RWPE2 (cell line): ENCODE data around the gene KCNK7.

Experiments used
- ATAC-seq: fragments of 200-7000 bp; cut with Tn5 transposase; 3 replicates; pipeline ENCODE4 v1.9.1; 2021; ENCODE audit warnings: low read depth
- DNase-seq: peaks from one replicate; pipeline ENCODE4 v3.0.0-alpha.2; 2020; ENCODE audit warnings: low spot score
- H3K27ac ChIP-seq: fragments of 450-650 bp; 2 replicates; pipeline ENCODE4 v1.5.1; 2017; ENCODE audit warnings: mild to moderate bottlenecking; ENCODE audit not compliant: poor library complexity, severe bottlenecking
- H3K27me3 ChIP-seq: fragments of 250-450 bp; sonication (Bioruptor Pico); 2 replicates; pipeline ENCODE4 v1.5.1; 2021; ENCODE audit warnings: mild to moderate bottlenecking, moderate library complexity; ENCODE audit not compliant: insufficient read depth, poor library complexity, severe bottlenecking
- H3K36me3 ChIP-seq: fragments of 250-450 bp; sonication (Bioruptor Pico); 2 replicates; pipeline ENCODE4 v1.5.1; 2020; ENCODE audit warnings: low read depth, mild to moderate bottlenecking, moderate library complexity
- H3K4me1 ChIP-seq: fragments of 250-450 bp; sonication (Bioruptor Pico); 2 replicates; pipeline ENCODE4 v1.5.1; 2021; ENCODE audit warnings: mild to moderate bottlenecking, moderate library complexity; ENCODE audit not compliant: insufficient read depth, poor library complexity, severe bottlenecking
- H3K4me3 ChIP-seq: fragments of 250-450 bp; sonication (Bioruptor Pico); 2 replicates; pipeline ENCODE4 v1.5.1; 2021; ENCODE audit warnings: mild to moderate bottlenecking, moderate library complexity; ENCODE audit not compliant: severe bottlenecking
- H3K9me3 ChIP-seq: fragments of 250-450 bp; sonication (Bioruptor Pico); 2 replicates; pipeline ENCODE4 v1.5.1; 2021; ENCODE audit warnings: mild to moderate bottlenecking, moderate library complexity; ENCODE audit not compliant: severe bottlenecking
- CTCF ChIP-seq: fragments of 450-650 bp; IDR thresholded peaks from one replicate; pipeline ENCODE4 v1.5.1; 2017; ENCODE audit warnings: mild to moderate bottlenecking, moderate library complexity; ENCODE audit not compliant: poor library complexity, severe bottlenecking

Gene KCNK7

GRCh38 chr11:65637032-65637557 is 41.5 kb upstream of the KCNK7 start:
- no peak for TF ChIP-seq CTCF
- Histone ChIP-seq H3K4me1 (no peaks in the 10 kb centered on the region), H3K9me3 (no peaks in the 10 kb centered on the region), H3K27ac (peak overlapping the region; percentile 70), H3K4me3 (no peak overlapping the region), H3K36me3 (peaks cover 27% of the 10 kb centered on the region), H3K27me3 (no peaks in the 10 kb centered on the region)
- DNase-seq (no peak), ATAC-seq (no peak)

DNA sequence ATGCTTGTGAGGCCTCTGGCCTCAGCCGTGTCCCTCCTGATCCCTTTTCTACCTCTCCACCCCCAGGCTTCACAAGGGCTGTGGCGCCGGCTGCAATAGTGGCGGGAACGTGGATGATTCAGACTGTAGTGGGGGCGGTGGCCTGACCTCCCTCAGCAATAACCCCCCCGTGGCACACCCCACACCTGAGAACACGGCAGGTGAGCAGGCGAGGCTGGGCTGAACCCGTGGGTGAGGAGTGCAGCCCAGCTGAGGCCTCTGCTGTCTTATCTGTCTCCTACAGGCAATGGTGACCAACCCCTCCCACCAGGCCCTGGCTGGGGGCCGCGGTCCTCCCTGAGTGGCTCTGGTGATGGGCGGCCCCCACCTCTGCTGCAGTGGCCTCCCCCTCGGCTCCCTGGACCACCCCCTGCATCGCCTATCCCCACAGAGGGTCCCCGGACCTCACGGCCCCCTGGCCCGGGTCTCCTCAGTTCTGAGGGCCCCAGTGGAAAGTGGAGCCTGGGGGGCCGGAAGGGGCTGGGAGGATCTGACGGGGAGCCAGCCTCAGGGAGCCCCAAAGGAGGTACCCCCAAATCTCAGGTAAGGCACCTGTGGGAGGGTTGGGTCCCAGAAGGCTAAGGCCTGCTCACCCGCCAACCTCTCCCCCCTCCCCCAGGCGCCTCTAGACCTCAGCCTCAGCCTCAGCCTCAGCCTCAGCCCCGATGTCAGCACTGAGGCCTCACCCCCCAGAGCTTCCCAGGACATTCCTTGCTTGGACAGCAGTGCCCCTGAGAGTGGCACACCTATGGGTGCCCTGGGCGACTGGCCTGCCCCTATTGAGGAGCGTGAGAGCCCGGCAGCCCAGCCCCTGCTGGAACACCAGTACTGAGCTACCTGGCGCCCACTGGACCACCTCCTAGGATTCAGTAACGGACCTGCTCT is 40.8 kb upstream of the KCNK7 start:
- H3K9me3 ChIP-seq, result no peaks in the 10 kb centered on the region
- no peak for TF ChIP-seq CTCF
- ATAC-seq (no peak), DNase-seq (no peak)
- H3K4me1 ChIP-seq, result no peaks in the 10 kb centered on the region
- no peaks in the 10 kb centered on the region for H3K27me3 ChIP-seq
- H3K36me3 ChIP-seq, result peaks cover 27% of the 10 kb centered on the region
- no peak overlapping the region for H3K4me3 ChIP-seq
- no peak overlapping the region for H3K27ac ChIP-seq

DNA sequence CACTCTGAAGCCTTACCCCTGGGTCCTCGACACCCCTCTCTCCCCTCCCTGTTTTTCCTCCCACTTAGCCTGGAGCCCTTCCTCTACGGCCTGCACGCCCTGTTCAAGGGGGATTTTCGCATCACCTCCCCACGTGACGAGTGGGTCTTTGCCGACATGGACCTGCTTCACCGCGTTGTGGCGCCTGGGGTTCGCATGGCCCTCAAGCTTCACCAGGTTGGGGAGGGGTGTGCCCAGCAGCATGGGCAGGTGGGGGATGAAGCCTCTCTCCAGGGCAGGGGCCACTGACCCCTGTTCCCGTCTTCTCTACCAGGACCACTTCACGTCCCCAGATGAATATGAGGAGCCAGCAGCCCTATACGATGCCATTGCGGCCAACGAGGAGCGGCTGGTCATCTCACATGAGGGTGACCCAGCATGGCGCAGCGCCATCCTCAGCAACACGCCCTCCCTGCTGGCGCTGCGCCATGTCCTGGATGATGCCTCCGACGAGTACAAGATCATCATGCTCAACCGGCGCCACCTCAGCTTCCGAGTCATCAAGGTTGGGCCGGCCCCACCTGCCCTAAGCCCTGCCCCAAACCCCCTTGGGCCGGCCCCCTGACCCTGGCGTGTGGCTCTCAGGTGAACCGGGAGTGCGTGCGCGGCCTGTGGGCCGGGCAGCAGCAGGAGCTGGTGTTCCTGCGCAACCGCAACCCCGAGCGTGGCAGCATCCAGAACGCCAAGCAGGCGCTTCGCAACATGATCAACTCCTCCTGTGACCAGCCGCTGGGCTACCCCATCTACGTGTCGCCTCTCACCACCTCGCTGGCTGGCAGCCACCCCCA is 39.5 kb upstream of the KCNK7 start:
- no peak for TF ChIP-seq CTCF
- DNase-seq, result no peak
- Histone ChIP-seq H3K27ac (no peak overlapping the region), H3K27me3 (no peaks in the 10 kb centered on the region), H3K4me3 (no peak overlapping the region), H3K9me3 (no peaks in the 10 kb centered on the region), H3K36me3 (peaks cover 27% of the 10 kb centered on the region), H3K4me1 (no peaks in the 10 kb centered on the region)
- ATAC-seq, result no peak

GRCh38 chr11:65634440-65634839 is 38.8 kb upstream of the KCNK7 start:
- no peak for ATAC-seq
- H3K4me3 ChIP-seq, result no peak overlapping the region
- H3K27ac ChIP-seq, result no peak overlapping the region
- no peaks in the 10 kb centered on the region for H3K4me1 ChIP-seq
- DNase-seq, result no peak
- H3K9me3 ChIP-seq, result no peaks in the 10 kb centered on the region
- peaks cover 27% of the 10 kb centered on the region for H3K36me3 ChIP-seq
- H3K27me3 ChIP-seq, result no peaks in the 10 kb centered on the region
- TF ChIP-seq CTCF, result no peak
